A673 (cell line): ENCODE data around the gene EMP2.

Source experiments
- EZH2 ChIP-seq: fragments of 200-600 bp; sonication (generic); IDR thresholded peaks from 2 replicates; pipeline ENCODE4 v1.6.1; 2017; ENCODE audit warnings: borderline replicate concordance, low read depth, mild to moderate bottlenecking, mixed read lengths, antibody characterized with exemption, low read length; ENCODE audit not compliant: poor library complexity, severe bottlenecking
- TF ChIP-seq, protein P1 (sequence below): fragments of 300-800, 200-600 bp; sonication (generic); conservative IDR thresholded peaks from 2 replicates; pipeline ENCODE4 v1.5.1; 2017; ENCODE audit warnings: low read depth, mild to moderate bottlenecking, antibody characterized with exemption, low read length, moderate library complexity, mixed read lengths

DNA sequence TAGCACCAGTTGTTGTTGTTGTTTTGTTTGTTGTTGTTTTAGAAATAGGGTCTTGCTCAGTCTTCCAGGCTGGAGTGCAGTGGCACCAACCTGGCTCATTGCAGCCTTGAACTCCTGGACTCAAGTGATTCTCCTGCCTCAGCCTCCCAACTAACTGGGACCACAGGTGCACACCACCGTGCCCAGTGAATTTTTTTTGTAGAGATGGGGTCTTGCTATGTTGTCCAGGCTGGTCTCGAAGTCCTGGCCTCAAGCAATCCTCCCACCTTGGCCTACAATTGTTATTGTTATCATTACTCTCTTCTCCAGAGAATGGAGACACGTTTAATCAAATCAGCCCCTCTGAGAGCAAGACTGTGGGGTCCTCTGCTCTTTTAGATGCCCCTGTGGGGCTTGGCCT lies 42.7 kb upstream of the EMP2 start:
- TF ChIP-seq, protein P1, sequence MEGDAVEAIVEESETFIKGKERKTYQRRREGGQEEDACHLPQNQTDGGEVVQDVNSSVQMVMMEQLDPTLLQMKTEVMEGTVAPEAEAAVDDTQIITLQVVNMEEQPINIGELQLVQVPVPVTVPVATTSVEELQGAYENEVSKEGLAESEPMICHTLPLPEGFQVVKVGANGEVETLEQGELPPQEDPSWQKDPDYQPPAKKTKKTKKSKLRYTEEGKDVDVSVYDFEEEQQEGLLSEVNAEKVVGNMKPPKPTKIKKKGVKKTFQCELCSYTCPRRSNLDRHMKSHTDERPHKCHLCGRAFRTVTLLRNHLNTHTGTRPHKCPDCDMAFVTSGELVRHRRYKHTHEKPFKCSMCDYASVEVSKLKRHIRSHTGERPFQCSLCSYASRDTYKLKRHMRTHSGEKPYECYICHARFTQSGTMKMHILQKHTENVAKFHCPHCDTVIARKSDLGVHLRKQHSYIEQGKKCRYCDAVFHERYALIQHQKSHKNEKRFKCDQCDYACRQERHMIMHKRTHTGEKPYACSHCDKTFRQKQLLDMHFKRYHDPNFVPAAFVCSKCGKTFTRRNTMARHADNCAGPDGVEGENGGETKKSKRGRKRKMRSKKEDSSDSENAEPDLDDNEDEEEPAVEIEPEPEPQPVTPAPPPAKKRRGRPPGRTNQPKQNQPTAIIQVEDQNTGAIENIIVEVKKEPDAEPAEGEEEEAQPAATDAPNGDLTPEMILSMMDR = no peak
- no peak for TF ChIP-seq EZH2
